ENCODE measurements around the gene COL19A1. TPM values are rescaled to one million over a fixed set of nuclear protein-coding genes. Genes with fewer than 3 reads are reported as not detected.
A peak's percentile ranks its signal among the peaks of the same experiment; 100 is the strongest.

Gene COL19A1
- total RNA-seq, 2 donors from 2014 or later, result 1.4 to 1.5 TPM

GRCh38 chr6:69980624-69981023, 114.3 kb downstream of the COL19A1 start:
- Histone ChIP-seq H3K4me3 (ENCODE audit: low read length) (no peak overlapping the region), H3K36me3 (ENCODE audit: control insufficient read depth, insufficient read depth, low read length) (no peaks in the 10 kb centered on the region), H3K9me3 (ENCODE audit: control insufficient read depth, low read length) (no peaks in the 10 kb centered on the region), H3K27ac (ENCODE audit: low read depth, low read length) (no peak overlapping the region), H3K27me3 (ENCODE audit: control insufficient read depth, insufficient read depth, low read length, poor library complexity, severe bottlenecking) (no peaks in the 10 kb centered on the region), H3K9ac (ENCODE audit: extremely low read depth, low read length, poor library complexity, severe bottlenecking) (no peak overlapping the region), H3K4me1 (ENCODE audit: control insufficient read depth, insufficient read depth, low read length) (no peaks in the 10 kb centered on the region)
- Mint-ChIP-seq H3K27ac (no peak overlapping the region), H3K4me3 (no peak overlapping the region), H3K9me3 (no peaks in the 10 kb centered on the region), H3K36me3 (ENCODE audit: low read depth) (no peaks in the 10 kb centered on the region), H3K27me3 (ENCODE audit: insufficient read depth) (no peaks in the 10 kb centered on the region), H3K4me1 (peaks cover 11% of the 10 kb centered on the region)
- DNase-seq, result no peak
- TF ChIP-seq, protein P1, sequence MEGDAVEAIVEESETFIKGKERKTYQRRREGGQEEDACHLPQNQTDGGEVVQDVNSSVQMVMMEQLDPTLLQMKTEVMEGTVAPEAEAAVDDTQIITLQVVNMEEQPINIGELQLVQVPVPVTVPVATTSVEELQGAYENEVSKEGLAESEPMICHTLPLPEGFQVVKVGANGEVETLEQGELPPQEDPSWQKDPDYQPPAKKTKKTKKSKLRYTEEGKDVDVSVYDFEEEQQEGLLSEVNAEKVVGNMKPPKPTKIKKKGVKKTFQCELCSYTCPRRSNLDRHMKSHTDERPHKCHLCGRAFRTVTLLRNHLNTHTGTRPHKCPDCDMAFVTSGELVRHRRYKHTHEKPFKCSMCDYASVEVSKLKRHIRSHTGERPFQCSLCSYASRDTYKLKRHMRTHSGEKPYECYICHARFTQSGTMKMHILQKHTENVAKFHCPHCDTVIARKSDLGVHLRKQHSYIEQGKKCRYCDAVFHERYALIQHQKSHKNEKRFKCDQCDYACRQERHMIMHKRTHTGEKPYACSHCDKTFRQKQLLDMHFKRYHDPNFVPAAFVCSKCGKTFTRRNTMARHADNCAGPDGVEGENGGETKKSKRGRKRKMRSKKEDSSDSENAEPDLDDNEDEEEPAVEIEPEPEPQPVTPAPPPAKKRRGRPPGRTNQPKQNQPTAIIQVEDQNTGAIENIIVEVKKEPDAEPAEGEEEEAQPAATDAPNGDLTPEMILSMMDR (conservative IDR thresholded peaks at IDR 0.05), result peak; percentile 13
- WGBS, 2 experiments (ENCODE audit: insufficient coverage in 1 of 2, insufficient read length in 1 of 2), result 80 to 95% methylated on average over 2 of the region's 2 CpGs

GRCh38 chr6:69984506-69984905, 118.2 kb downstream of the COL19A1 start:
- Mint-ChIP-seq H3K27ac (no peak overlapping the region), H3K9me3 (no peaks in the 10 kb centered on the region), H3K4me3 (no peak overlapping the region), H3K4me1 (peaks cover 11% of the 10 kb centered on the region), H3K27me3 (ENCODE audit: insufficient read depth) (no peaks in the 10 kb centered on the region), H3K36me3 (ENCODE audit: low read depth) (no peaks in the 10 kb centered on the region)
- no peak overlapping the region for H3K4me3 ChIP-seq (ENCODE audit: low read length)
- WGBS, 2 experiments (ENCODE audit: insufficient coverage in 1 of 2, insufficient read length in 1 of 2), result 96% methylated on average over 3 of the region's 3 CpGs; no CpG with 5 or more reads in 1 of the 2 experiments
- TF ChIP-seq, protein P1 (conservative IDR thresholded peaks at IDR 0.05), result no peak
- DNase-seq, result no peak
- no peaks in the 10 kb centered on the region for H3K36me3 ChIP-seq (ENCODE audit: control insufficient read depth, insufficient read depth, low read length)
- H3K27me3 ChIP-seq (ENCODE audit: control insufficient read depth, insufficient read depth, low read length, poor library complexity, severe bottlenecking), result no peaks in the 10 kb centered on the region
- no peak overlapping the region for H3K9ac ChIP-seq (ENCODE audit: extremely low read depth, low read length, poor library complexity, severe bottlenecking)
- no peaks in the 10 kb centered on the region for H3K9me3 ChIP-seq (ENCODE audit: control insufficient read depth, low read length)
- no peak overlapping the region for H3K27ac ChIP-seq (ENCODE audit: low read depth, low read length)
- no peaks in the 10 kb centered on the region for H3K4me1 ChIP-seq (ENCODE audit: control insufficient read depth, insufficient read depth, low read length)

GRCh38 chr6:69985180-69985579, 118.8 kb downstream of the COL19A1 start:
- H3K4me3 Mint-ChIP-seq, result no peak overlapping the region
- no peak overlapping the region for H3K27ac Mint-ChIP-seq
- H3K9ac ChIP-seq (ENCODE audit: extremely low read depth, low read length, poor library complexity, severe bottlenecking), result no peak overlapping the region
- 94% methylated on average over 1 of the region's 1 CpG; no CpG with 5 or more reads in 1 of the 2 experiments for WGBS, 2 experiments (ENCODE audit: insufficient coverage in 1 of 2, insufficient read length in 1 of 2)
- H3K27ac ChIP-seq (ENCODE audit: low read depth, low read length), result no peak overlapping the region
- H3K36me3 ChIP-seq (ENCODE audit: control insufficient read depth, insufficient read depth, low read length), result no peaks in the 10 kb centered on the region
- H3K4me1 ChIP-seq (ENCODE audit: control insufficient read depth, insufficient read depth, low read length), result no peaks in the 10 kb centered on the region
- TF ChIP-seq, protein P1 (conservative IDR thresholded peaks at IDR 0.05), result no peak
- H3K9me3 Mint-ChIP-seq, result no peaks in the 10 kb centered on the region
- no peaks in the 10 kb centered on the region for H3K27me3 Mint-ChIP-seq (ENCODE audit: insufficient read depth)
- H3K9me3 ChIP-seq (ENCODE audit: control insufficient read depth, low read length), result no peaks in the 10 kb centered on the region
- H3K4me3 ChIP-seq (ENCODE audit: low read length), result no peak overlapping the region
- no peaks in the 10 kb centered on the region for H3K27me3 ChIP-seq (ENCODE audit: control insufficient read depth, insufficient read depth, low read length, poor library complexity, severe bottlenecking)
- no peak for DNase-seq
- no peaks in the 10 kb centered on the region for H3K36me3 Mint-ChIP-seq (ENCODE audit: low read depth)
- H3K4me1 Mint-ChIP-seq, result peaks cover 11% of the 10 kb centered on the region
